ENCODE measurements around the gene HHAT. TPM values are rescaled to one million over a fixed set of nuclear protein-coding genes. Genes with fewer than 3 reads are reported as not detected.
A peak's percentile ranks its signal among the peaks of the same experiment; 100 is the strongest.

The HHAT gene
- total RNA-seq, 1 donor from 2014 or later, result 6.0 TPM

DNA sequence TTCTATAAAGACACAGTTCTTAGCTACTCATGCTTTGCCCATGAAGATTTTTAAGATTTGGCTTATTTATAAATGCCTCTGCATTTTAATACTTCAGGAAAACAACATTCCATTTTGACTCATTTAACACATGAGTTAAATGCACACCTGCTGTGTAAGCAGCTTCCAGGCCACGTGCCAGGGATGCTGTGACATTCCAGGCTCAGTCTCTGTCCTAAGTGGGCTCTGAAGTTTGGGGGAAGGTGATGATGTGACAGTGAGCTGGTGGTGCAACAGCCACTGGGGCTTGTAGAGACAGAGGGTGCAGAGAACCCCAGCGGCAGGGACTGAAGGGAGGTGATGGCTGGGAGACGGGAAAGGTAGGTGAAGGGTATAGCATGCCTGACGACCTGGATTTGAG is 40.7 kb downstream of the HHAT start:
- DNase-seq (ENCODE audit: extremely low spot score, unreplicated experiment), result peak; percentile 48
- Mint-ChIP-seq H3K4me3 (ENCODE audit: unreplicated experiment) (no peak overlapping the region), H3K36me3 (ENCODE audit: unreplicated experiment) (no peaks in the 10 kb centered on the region), H3K9me3 (ENCODE audit: unreplicated experiment) (no peaks in the 10 kb centered on the region), H3K4me1 (ENCODE audit: unreplicated experiment) (peaks cover 17% of the 10 kb centered on the region), H3K27me3 (ENCODE audit: unreplicated experiment) (no peaks in the 10 kb centered on the region), H3K27ac (ENCODE audit: unreplicated experiment) (no peak overlapping the region)
- TF ChIP-seq, protein P1, sequence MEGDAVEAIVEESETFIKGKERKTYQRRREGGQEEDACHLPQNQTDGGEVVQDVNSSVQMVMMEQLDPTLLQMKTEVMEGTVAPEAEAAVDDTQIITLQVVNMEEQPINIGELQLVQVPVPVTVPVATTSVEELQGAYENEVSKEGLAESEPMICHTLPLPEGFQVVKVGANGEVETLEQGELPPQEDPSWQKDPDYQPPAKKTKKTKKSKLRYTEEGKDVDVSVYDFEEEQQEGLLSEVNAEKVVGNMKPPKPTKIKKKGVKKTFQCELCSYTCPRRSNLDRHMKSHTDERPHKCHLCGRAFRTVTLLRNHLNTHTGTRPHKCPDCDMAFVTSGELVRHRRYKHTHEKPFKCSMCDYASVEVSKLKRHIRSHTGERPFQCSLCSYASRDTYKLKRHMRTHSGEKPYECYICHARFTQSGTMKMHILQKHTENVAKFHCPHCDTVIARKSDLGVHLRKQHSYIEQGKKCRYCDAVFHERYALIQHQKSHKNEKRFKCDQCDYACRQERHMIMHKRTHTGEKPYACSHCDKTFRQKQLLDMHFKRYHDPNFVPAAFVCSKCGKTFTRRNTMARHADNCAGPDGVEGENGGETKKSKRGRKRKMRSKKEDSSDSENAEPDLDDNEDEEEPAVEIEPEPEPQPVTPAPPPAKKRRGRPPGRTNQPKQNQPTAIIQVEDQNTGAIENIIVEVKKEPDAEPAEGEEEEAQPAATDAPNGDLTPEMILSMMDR (IDR thresholded peaks at IDR 0.05), result no peak

DNA sequence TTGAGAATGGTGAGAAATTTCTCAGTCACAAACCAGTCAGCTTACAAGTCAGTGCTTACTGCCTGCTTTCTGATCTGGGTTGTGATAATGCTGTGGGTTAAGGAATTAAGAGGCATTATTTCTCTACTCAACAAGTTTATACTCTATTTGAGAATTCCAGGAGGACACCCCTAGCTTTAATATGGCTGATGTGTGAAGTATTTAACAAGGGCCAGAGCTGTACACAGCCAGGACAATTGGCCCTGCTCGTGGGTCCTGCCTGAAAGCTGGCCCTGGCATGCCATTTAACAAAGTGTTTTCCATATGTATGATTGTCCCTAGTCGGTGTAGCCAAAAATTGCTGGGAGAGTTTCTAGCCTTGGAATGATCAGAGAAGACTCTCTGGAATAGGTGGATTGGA is 43.2 kb downstream of the HHAT start:
- Mint-ChIP-seq H3K36me3 (ENCODE audit: unreplicated experiment) (no peaks in the 10 kb centered on the region), H3K4me3 (ENCODE audit: unreplicated experiment) (no peak overlapping the region), H3K27ac (ENCODE audit: unreplicated experiment) (no peak overlapping the region), H3K27me3 (ENCODE audit: unreplicated experiment) (no peaks in the 10 kb centered on the region), H3K4me1 (ENCODE audit: unreplicated experiment) (peaks cover 15% of the 10 kb centered on the region), H3K9me3 (ENCODE audit: unreplicated experiment) (no peaks in the 10 kb centered on the region)
- TF ChIP-seq, protein P1 (IDR thresholded peaks at IDR 0.05), result no peak
- DNase-seq (ENCODE audit: extremely low spot score, unreplicated experiment), result peak; percentile 17

DNA sequence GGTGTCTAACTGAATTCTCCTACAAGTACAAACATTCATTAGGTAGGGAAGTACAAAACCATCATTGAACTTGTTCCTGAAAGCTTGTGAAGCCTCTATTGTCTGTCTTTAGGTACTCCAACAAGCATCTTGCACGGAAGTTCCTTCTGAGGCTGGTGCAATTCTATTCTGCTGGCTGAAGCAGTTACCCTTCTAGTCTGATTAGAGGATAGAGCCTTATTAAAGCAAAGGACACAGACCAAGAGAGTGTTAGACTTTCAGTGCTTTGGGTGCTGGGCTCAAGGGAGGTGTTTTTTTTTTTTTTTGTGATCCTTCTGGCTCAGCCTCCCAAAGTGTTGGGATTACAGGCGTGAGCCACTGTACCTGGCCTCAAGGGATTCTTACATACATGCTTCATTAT is 43.8 kb downstream of the HHAT start:
- H3K27ac Mint-ChIP-seq (ENCODE audit: unreplicated experiment), result no peak overlapping the region
- TF ChIP-seq, protein P1 (IDR thresholded peaks at IDR 0.05), result no peak
- DNase-seq (ENCODE audit: extremely low spot score, unreplicated experiment), result peak; percentile 2
- H3K9me3 Mint-ChIP-seq (ENCODE audit: unreplicated experiment), result no peaks in the 10 kb centered on the region
- H3K27me3 Mint-ChIP-seq (ENCODE audit: unreplicated experiment), result no peaks in the 10 kb centered on the region
- peaks cover 15% of the 10 kb centered on the region for H3K4me1 Mint-ChIP-seq (ENCODE audit: unreplicated experiment)
- H3K4me3 Mint-ChIP-seq (ENCODE audit: unreplicated experiment), result no peak overlapping the region
- H3K36me3 Mint-ChIP-seq (ENCODE audit: unreplicated experiment), result no peaks in the 10 kb centered on the region

DNA sequence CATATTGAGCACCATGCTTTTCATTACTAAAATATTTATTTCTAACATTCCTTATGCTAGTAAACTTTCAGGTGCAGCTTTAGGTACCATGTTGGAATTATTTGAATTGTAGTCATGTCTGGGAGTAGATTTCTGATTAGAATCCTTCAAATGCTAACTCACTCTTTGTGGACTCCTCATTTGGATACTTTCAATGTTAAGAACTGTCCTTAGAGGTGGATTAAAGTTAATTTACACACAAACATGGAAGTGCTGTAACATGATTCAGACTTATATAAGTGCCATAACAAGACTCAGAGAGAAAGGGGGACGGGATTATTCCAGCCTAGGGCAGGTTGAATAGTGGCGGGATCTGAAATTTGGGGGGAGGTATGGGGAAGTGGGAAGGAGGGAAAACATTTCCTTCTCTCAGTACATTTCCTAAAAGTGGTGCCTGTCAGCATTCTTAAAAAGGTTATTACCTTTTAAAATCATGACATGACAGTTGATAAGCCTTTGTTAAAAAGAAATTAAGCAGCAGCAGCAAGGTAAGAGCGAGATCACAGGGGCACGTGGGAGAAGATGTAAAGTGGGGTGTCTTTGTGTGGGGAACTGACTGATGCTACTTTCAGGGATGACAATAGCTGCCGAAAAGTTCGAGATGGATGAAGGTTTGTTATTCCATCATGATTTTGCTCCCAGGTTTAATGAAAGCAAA is 44.4 kb downstream of the HHAT start:
- Mint-ChIP-seq H3K4me1 (ENCODE audit: unreplicated experiment) (peaks cover 21% of the 10 kb centered on the region), H3K4me3 (ENCODE audit: unreplicated experiment) (no peak overlapping the region), H3K27ac (ENCODE audit: unreplicated experiment) (no peak overlapping the region), H3K27me3 (ENCODE audit: unreplicated experiment) (no peaks in the 10 kb centered on the region), H3K36me3 (ENCODE audit: unreplicated experiment) (no peaks in the 10 kb centered on the region), H3K9me3 (ENCODE audit: unreplicated experiment) (no peaks in the 10 kb centered on the region)
- DNase-seq (ENCODE audit: extremely low spot score, unreplicated experiment), result peak; percentile 5
- TF ChIP-seq, protein P1 (IDR thresholded peaks at IDR 0.05), result no peak

DNA sequence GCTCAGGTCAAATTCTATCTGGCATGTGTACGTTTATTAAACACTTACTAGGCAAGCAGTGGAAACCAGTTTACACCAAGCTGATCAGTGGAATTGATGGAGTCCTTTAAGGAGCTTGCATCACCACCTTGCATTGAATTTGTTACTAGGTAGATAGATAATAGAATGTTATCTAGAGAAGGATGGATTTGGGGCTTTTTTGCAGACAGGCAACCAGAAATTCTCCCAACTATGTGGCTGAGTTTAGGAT is 44.9 kb downstream of the HHAT start:
- no peak overlapping the region for H3K4me3 Mint-ChIP-seq (ENCODE audit: unreplicated experiment)
- no peaks in the 10 kb centered on the region for H3K36me3 Mint-ChIP-seq (ENCODE audit: unreplicated experiment)
- peak overlapping the region; percentile 15 for H3K27ac Mint-ChIP-seq (ENCODE audit: unreplicated experiment)
- H3K27me3 Mint-ChIP-seq (ENCODE audit: unreplicated experiment), result no peaks in the 10 kb centered on the region
- no peak for DNase-seq (ENCODE audit: extremely low spot score, unreplicated experiment)
- peaks cover 21% of the 10 kb centered on the region for H3K4me1 Mint-ChIP-seq (ENCODE audit: unreplicated experiment)
- no peaks in the 10 kb centered on the region for H3K9me3 Mint-ChIP-seq (ENCODE audit: unreplicated experiment)
- TF ChIP-seq, protein P1 (IDR thresholded peaks at IDR 0.05), result no peak

All from osteocyte (in vitro differentiated cells).